Superior temporal gyrus (tissue), 1 donor: ENCODE data around the gene ASXL1.
"Not testable (repeated sequence)": the region's sequence is repeated elsewhere in the genome, so short reads cannot be mapped to it uniquely, and the experiment has no call there.

ENCODE experiments used
- DNase-seq: peaks from one replicate; pipeline ENCODE4 v3.0.0-alpha.2; 2016; ENCODE audit errors: extremely low spot score

ASXL1 gene

GRCh38 chr20:32337937-32338661 lies 20.0 kb upstream of the ASXL1 start:
- no peak for DNase-seq

- DNase-seq = no peak
Measured at GRCh38 chr20:32338665-32339064, 19.5 kb upstream of the ASXL1 start.

- no peak for DNase-seq
Measured at GRCh38 chr20:32339116-32339515, 19.0 kb upstream of the ASXL1 start.

- DNase-seq = not testable (repeated sequence)
Measured at GRCh38 chr20:32341053-32341452, 17.1 kb upstream of the ASXL1 start.

GRCh38 chr20:32343439-32343838 lies 14.7 kb upstream of the ASXL1 start:
- DNase-seq = no peak

- no peak for DNase-seq
Measured at GRCh38 chr20:32344835-32345506, 13.2 kb upstream of the ASXL1 start.

- DNase-seq = no peak
Measured at GRCh38 chr20:32348207-32348606, 9.9 kb upstream of the ASXL1 start.

GRCh38 chr20:32350421-32350820 lies 7.7 kb upstream of the ASXL1 start:
- DNase-seq = no peak

- no peak for DNase-seq
Measured at GRCh38 chr20:32352121-32352720, 5.9 kb upstream of the ASXL1 start.

GRCh38 chr20:32353848-32354496 lies 4.2 kb upstream of the ASXL1 start:
- DNase-seq = no peak

GRCh38 chr20:32354592-32355416 lies 3.3 kb upstream of the ASXL1 start:
- no peak for DNase-seq

GRCh38 chr20:32355417-32355841 lies 2.7 kb upstream of the ASXL1 start:
- DNase-seq = no peak

GRCh38 chr20:32355907-32356621 lies 2.1 kb upstream of the ASXL1 start:
- DNase-seq = not testable (repeated sequence)

- no peak for DNase-seq
Measured at GRCh38 chr20:32356622-32357374, 1.3 kb upstream of the ASXL1 start.

- no peak for DNase-seq
Measured at GRCh38 chr20:32357375-32357868, 709 bp upstream of the ASXL1 start.

GRCh38 chr20:32358632-32358882 lies 426 bp downstream of the ASXL1 start:
- no peak for DNase-seq

- no peak for DNase-seq
Measured at GRCh38 chr20:32358883-32359632, 927 bp downstream of the ASXL1 start.

- peak; percentile 64 for DNase-seq
Measured at GRCh38 chr20:32359633-32360332, 1.7 kb downstream of the ASXL1 start.

GRCh38 chr20:32360333-32360634 lies 2.2 kb downstream of the ASXL1 start:
- no peak for DNase-seq
